Fibroblast of skin of left biceps (primary cell): ENCODE results near the gene ERICH4.

ENCODE experiments used
- DNase-seq, 2 experiments: peaks; one replicate each; pipeline ENCODE4 v3.0.0-alpha.2; 2013; ENCODE audit warnings: low read depth in 2 of 2

Gene ERICH4

GRCh38 chr19:41414461-41414860, 28.5 kb upstream of the ERICH4 start:
- no peak for DNase-seq

GRCh38 chr19:41415154-41415571, 27.8 kb upstream of the ERICH4 start:
- no peak for DNase-seq

- DNase-seq: no peak
Measured at GRCh38 chr19:41416194-41416674, 26.7 kb upstream of the ERICH4 start.

- no peak for DNase-seq
Measured at GRCh38 chr19:41420101-41420880, 22.7 kb upstream of the ERICH4 start.

- no peak for DNase-seq
Measured at GRCh38 chr19:41421314-41421713, 21.6 kb upstream of the ERICH4 start.

- DNase-seq: no peak
Measured at GRCh38 chr19:41421973-41422372, 21.0 kb upstream of the ERICH4 start.

- DNase-seq: no peak
Measured at GRCh38 chr19:41422456-41422855, 20.5 kb upstream of the ERICH4 start.

GRCh38 chr19:41422955-41423354, 20.0 kb upstream of the ERICH4 start:
- DNase-seq: no peak

GRCh38 chr19:41424335-41425173, 18.4 kb upstream of the ERICH4 start:
- DNase-seq: no peak

- no peak for DNase-seq
Measured at GRCh38 chr19:41425174-41426115, 17.5 kb upstream of the ERICH4 start.

- no peak for DNase-seq
Measured at GRCh38 chr19:41426116-41426841, 16.7 kb upstream of the ERICH4 start.

- DNase-seq: peak; percentile 9 to 10
Measured at GRCh38 chr19:41426952-41427646, 15.9 kb upstream of the ERICH4 start, which contains the start of gene B3GNT8. Gene B3GNT8, minus strand, starts transcription at chr19:41427374. Its CDS starts 596 bp downstream, at chr19:41426778.

- no peak for DNase-seq
Measured at GRCh38 chr19:41427647-41428480, 15.1 kb upstream of the ERICH4 start.

- no peak for DNase-seq
Measured at GRCh38 chr19:41428481-41428859, 14.5 kb upstream of the ERICH4 start.

GRCh38 chr19:41430922-41431321, 12.0 kb upstream of the ERICH4 start:
- DNase-seq: no peak

- no peak for DNase-seq
Measured at GRCh38 chr19:41431426-41432386, 11.2 kb upstream of the ERICH4 start.

GRCh38 chr19:41433171-41433570, 9.8 kb upstream of the ERICH4 start:
- DNase-seq: no peak

- DNase-seq: no peak
Measured at GRCh38 chr19:41434450-41434849, 8.5 kb upstream of the ERICH4 start.
